Heart left ventricle (tissue), 13 donors: Measurements from ENCODE around the gene CD34.

Source experiments
- POLR2A ChIP-seq, 2 donors: fragments of 450-650 bp; IDR thresholded peaks; one replicate each; pipeline ENCODE4 v1.6.1; 2017; ENCODE audit warnings: antibody characterized with exemption in 2 of 2, mild to moderate bottlenecking in 2 of 2, moderate library complexity in 2 of 2
- TF ChIP-seq, protein P1 (sequence below), 12 donors: fragments of 200-600 bp; sonication (generic) in 4 of 12; IDR thresholded peaks; one replicate each; pipeline versions ENCODE4 v1.5.0 to v1.8.0; 2018 to 2022; ENCODE audit warnings: antibody characterized with exemption in 12 of 12, mild to moderate bottlenecking in 5 of 12
- donor health status: ischemic (EF 13 %, LVEDD 7.1; RV severe dilation, severe dysfunction).
- donor health status: DM: no; HTN: yes; CAD: no.
- donor health status: DM: no; HTN: no; CAD: no.
- donor health status: ischemic (EF 25% LVEDD 6.9; RV normal size, moderate dysfunction).
- donor health status: ischemic (EF 25% LVEDD 5.7; RV mildly dilated, moderate dysfunction).
- donor health status: ischemic (EF 35%, LVEDD 5.7; RV mildly dilated, moderate dysfunction).
- donor health status: nonischemic (EF 11% LVEDD 7.7; RV severe dilation, severe dysfunction).
- donor health status: DM: yes; HTN: yes; CAD: no.
- donor health status: PGD.
- donor health status: ischemic (EF 29% LVEDD 5.4; RV normal size, mild dysfunction).
- donor health status: nonischemic (EF 23%, LVEDD 6.1; RV moderate dilation, normal function).

DNA sequence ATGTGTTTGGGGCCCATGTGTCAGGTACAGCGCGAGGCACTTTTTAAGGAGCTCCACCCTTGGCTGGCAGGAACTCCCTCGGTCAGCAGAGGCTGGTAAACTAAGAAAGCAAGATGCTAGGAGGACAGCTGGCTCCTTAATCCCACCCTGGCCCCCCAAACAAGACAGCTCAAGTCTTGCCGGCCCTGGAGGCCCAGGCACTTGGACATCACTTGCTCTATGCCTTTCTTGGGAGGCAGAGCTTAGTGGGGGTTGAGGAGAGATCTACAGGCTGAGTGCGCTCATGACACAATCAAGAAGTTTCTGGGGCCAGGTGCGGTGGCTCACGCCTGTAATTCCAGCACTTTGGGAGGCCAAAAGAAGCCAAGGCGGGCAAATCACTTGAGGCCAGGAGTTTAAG lies 78.1 kb downstream of the CD34 start:
- no peak for TF ChIP-seq POLR2A (IDR thresholded peaks at IDR 0.05)
- TF ChIP-seq, protein P1, sequence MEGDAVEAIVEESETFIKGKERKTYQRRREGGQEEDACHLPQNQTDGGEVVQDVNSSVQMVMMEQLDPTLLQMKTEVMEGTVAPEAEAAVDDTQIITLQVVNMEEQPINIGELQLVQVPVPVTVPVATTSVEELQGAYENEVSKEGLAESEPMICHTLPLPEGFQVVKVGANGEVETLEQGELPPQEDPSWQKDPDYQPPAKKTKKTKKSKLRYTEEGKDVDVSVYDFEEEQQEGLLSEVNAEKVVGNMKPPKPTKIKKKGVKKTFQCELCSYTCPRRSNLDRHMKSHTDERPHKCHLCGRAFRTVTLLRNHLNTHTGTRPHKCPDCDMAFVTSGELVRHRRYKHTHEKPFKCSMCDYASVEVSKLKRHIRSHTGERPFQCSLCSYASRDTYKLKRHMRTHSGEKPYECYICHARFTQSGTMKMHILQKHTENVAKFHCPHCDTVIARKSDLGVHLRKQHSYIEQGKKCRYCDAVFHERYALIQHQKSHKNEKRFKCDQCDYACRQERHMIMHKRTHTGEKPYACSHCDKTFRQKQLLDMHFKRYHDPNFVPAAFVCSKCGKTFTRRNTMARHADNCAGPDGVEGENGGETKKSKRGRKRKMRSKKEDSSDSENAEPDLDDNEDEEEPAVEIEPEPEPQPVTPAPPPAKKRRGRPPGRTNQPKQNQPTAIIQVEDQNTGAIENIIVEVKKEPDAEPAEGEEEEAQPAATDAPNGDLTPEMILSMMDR (IDR thresholded peaks at IDR 0.05): no peak
